ENCODE measurements around the gene SELENOM. TPM values are rescaled to one million over a fixed set of nuclear protein-coding genes. Genes with fewer than 3 reads are reported as not detected.

SELENOM gene
- total and polyA plus RNA-seq, 2 of the 8 experiments (the other 6 are each of a cell fraction or from before 2014, with no cell fraction given), result 22.7 to 40.0 TPM

GRCh38 chr22:31090217-31091085, 16.9 kb downstream of the SELENOM start:
- Histone ChIP-seq H2BK15ac (ENCODE audit: low read length) (no peak overlapping the region), H2BK20ac (ENCODE audit: low read length) (no peak overlapping the region), H3K23me2 (ENCODE audit: low read depth, low read length) (no peaks in the 10 kb centered on the region), H2BK120ac (replicated peaks; ENCODE audit: low read depth, low read length) (no peak overlapping the region), H2AFZ (ENCODE audit: low read length) (no peak overlapping the region), H3K18ac (ENCODE audit: extremely low read depth, low read length) (no peak overlapping the region), H4K8ac (ENCODE audit: extremely low read depth, insufficient read depth, low read length) (no peak overlapping the region), H3K27ac (ENCODE audit: low read depth, low read length) (no peak overlapping the region; the same call in 1 of the 2 replicates), H3K79me2 (ENCODE audit: control insufficient read depth in 1 of 2, insufficient read depth in 2 of 2, low read length in 2 of 2) (no peaks in the 10 kb centered on the region), H3K4ac (replicated peaks; ENCODE audit: insufficient read length, low read depth, low read length) (no peak overlapping the region), H4K20me1 (replicated peaks in 1 of 2; ENCODE audit: control insufficient read depth in 1 of 2, insufficient read depth in 2 of 2, low read length in 2 of 2) (no peaks in the 10 kb centered on the region), H3K79me1 (ENCODE audit: low read depth, low read length) (no peaks in the 10 kb centered on the region; the same call in 1 of the 2 replicates), H3K36me3 (ENCODE audit: control insufficient read depth in 2 of 4, insufficient read depth in 4 of 4, low read length in 3 of 4) (no peaks in the 10 kb centered on the region), H3K4me2 (ENCODE audit: insufficient read depth in 1 of 2, low read depth in 2 of 2, low read length in 2 of 2) (no peak overlapping the region), H3K9me3 (ENCODE audit: insufficient read depth in 2 of 2, low read depth in 1 of 2, low read length in 1 of 2) (no peaks in the 10 kb centered on the region), H3K4me3 (ENCODE audit: extremely low read depth in 1 of 4, insufficient read depth in 2 of 4, low read depth in 3 of 4, low read length in 4 of 4) (no peak overlapping the region; a peak in 1 of 8 replicates), H3K9ac (replicated peaks in 1 of 4; ENCODE audit: extremely low read depth in 1 of 4, low read depth in 3 of 4, low read length in 3 of 4) (0 out of 7 replicates have a peak overlapping the region, but pooled peaks of 1 of the 4 experiments have one; percentile 24), H3K56ac (replicated peaks; ENCODE audit: insufficient read length, low read depth, low read length) (no peak overlapping the region), H2BK5ac (ENCODE audit: low read depth, low read length) (no peak overlapping the region), H3K14ac (ENCODE audit: insufficient read length) (no peak overlapping the region), H4K91ac (replicated peaks; ENCODE audit: insufficient read length, low read length) (no peak overlapping the region), H3K23ac (ENCODE audit: insufficient read length) (no peak overlapping the region), H2BK12ac (ENCODE audit: low read depth, low read length) (no peak overlapping the region), H4K5ac (ENCODE audit: insufficient read length, low read depth, low read length) (no peak overlapping the region), H3K4me1 (replicated peaks in 1 of 4; ENCODE audit: control insufficient read depth in 3 of 4, insufficient read depth in 4 of 4, low read length in 3 of 4) (peaks cover 0 to 12% (median 4%) of the 10 kb centered on the region in 4 experiments; a peak in 5 of 7 replicates), H3K27me3 (replicated peaks in 1 of 4; ENCODE audit: control insufficient read depth in 3 of 4, extremely low read depth in 1 of 4, insufficient read depth in 3 of 4, low read length in 3 of 4) (no peaks in the 10 kb centered on the region), H2AK5ac (ENCODE audit: low read depth, low read length) (no peak overlapping the region)
- CTCF ChIA-PET (ENCODE audit: partially characterized antibody), result interaction anchor here (1.2 to 16.8 kb wide), 7 partner anchors 6 to 182 kb away, joined by 3 to 207 read pairs (median 5); partner anchors contain the start of genes PLA2G3, SELENOM and SMTN
- 85% methylated on average over 9 of the region's 15 CpGs; no CpG with 5 or more reads in 1 of the 2 experiments for WGBS, 2 experiments (ENCODE audit: extremely low coverage in 1 of 2, insufficient coverage in 1 of 2, insufficient read length in 1 of 2, insufficient replicate concordance in 2 of 2, low coverage in 1 of 2, low lambda C conversion rate in 2 of 2, missing lambda C conversion rate in 1 of 2)
- no peak for DNase-seq (ENCODE audit: low read depth in 1 of 2, low spot score in 2 of 2)
- POLR2A ChIA-PET (ENCODE audit: partially characterized antibody), result interaction anchor here (1.1 to 1.6 kb wide), 2 partner anchors 9 to 17 kb away, joined by 3 to 8 read pairs; partner anchors contain the start of genes SELENOM and SMTN
- no peak for TF ChIP-seq RAD21 (IDR thresholded peaks at IDR 0.05 in 1 of 2, conservative IDR thresholded peaks at IDR 0.05 in 1 of 2; ENCODE audit: low read depth in 2 of 2, low read length in 2 of 2)
- no peak for FAIRE-seq
